ENCODE results near the gene NKPD1. TPM values are rescaled to one million over a fixed set of nuclear protein-coding genes. Genes with fewer than 3 reads are reported as not detected.

NKPD1 gene
- polyA plus RNA-seq, 6 donors from 2014 or later, result not detected

GRCh38 chr19:45146741-45147205 is 14.0 kb downstream of the NKPD1 start:
- no peaks in the 10 kb centered on the region for H3K9me3 Mint-ChIP-seq

GRCh38 chr19:45146251-45146650 is 14.5 kb downstream of the NKPD1 start:
- no peak overlapping the region for H3K27ac Mint-ChIP-seq
- H3K9me3 Mint-ChIP-seq, result no peaks in the 10 kb centered on the region
- peaks cover 0 to 3% (median 0%) of the 10 kb centered on the region in 3 donors for H3K27me3 Mint-ChIP-seq
- DNase-seq (no peak), ATAC-seq (ENCODE audit: low read depth in 2 of 2) (no peak)
- peak overlapping the region in 1 of 8 donors; percentile 12 for H3K4me3 Mint-ChIP-seq
- H3K4me1 Mint-ChIP-seq, result peaks cover 0 to 9% (median 0%) of the 10 kb centered on the region in 3 donors
- H3K36me3 Mint-ChIP-seq, result peaks cover 0 to 12% of the 10 kb centered on the region in 2 donors

More at GRCh38 chr19:45146741-45147205, 14.0 kb downstream of the NKPD1 start:
- DNase-seq (no peak), ATAC-seq (ENCODE audit: low read depth in 2 of 2) (no peak)
- Mint-ChIP-seq H3K27me3 (peaks cover 0 to 8% (median 4%) of the 10 kb centered on the region in 3 donors), H3K36me3 (peaks cover 0 to 12% of the 10 kb centered on the region in 2 donors), H3K4me1 (peaks cover 3 to 14% (median 4%) of the 10 kb centered on the region in 3 donors), H3K27ac (no peak overlapping the region), H3K4me3 (peak overlapping the region in 1 of 8 donors; percentile 12)

- no peaks in the 10 kb centered on the region for H3K9me3 Mint-ChIP-seq
- DNase-seq, result no peak
- no peak overlapping the region for H3K4me3 Mint-ChIP-seq
- no peak overlapping the region for H3K27ac Mint-ChIP-seq
- peaks cover 0 to 12% of the 10 kb centered on the region in 2 donors for H3K36me3 Mint-ChIP-seq
- ATAC-seq (ENCODE audit: low read depth in 2 of 2), result no peak
- no peaks in the 10 kb centered on the region for H3K27me3 Mint-ChIP-seq
- H3K4me1 Mint-ChIP-seq, result peaks cover 0 to 8% (median 1%) of the 10 kb centered on the region in 3 donors
These were observed 15.3 kb downstream of the NKPD1 start for GRCh38 chr19:45145270-45146189.

DNA sequence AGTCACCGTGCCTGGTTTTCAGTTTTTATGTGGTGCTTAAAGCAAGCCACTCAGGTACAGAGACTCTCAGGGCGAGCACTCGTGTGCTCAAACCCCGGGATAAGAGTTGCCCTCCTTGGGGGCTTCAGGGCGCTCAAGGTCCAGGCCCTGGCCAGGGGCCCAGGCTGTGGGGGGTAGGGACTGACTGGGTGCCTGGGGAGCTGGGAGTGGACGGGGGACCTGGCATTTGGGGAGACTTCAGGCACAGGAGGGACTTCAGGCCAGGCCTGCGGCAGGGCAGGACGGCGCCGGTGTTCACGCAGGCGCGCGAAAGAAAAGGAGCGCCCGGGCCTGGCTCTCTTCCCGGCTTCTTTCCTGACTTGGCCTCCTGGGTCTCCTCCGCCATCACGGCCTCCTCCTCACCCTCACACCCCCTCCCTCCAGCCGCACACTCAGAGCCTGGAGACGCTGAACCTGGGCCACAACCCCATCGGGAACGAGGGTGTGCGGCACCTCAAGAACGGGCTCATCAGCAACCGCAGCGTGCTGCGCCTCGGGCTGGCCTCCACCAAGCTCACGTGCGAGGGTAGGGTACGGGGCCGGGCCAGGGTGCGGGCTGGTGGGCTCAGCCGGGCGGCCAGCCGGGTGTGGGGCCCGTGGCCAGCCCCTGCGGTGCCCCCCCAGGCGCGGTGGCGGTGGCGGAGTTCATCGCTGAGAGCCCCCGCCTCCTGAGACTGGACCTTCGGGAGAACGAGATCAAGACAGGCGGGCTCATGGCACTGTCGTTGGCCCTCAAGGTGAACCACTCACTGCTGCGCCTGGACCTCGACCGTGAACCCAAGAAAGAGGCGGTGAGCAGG is 16.1 kb downstream of the NKPD1 start:
- H3K9me3 Mint-ChIP-seq, result no peaks in the 10 kb centered on the region

DNA sequence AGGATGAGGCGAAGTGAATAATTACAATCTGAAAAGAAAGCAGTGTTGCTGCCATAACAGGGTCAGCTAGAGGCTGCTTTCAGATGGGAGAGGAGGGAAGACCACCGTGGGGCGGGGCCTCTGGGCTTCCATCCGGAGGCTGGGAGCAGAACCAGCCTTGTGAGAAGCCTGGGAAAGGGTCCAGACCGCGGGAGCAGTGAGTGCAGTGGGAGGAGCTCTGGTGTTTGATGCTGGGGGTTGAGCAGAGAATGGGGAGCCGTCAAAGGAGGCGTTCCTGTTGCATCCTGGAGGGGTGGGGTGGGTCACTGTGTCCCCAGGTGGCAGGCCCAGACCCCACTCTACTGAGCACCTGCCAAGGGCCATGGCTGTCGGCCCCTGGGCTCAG is 18.1 kb downstream of the NKPD1 start:
- Mint-ChIP-seq H3K4me3 (no peak overlapping the region), H3K27me3 (no peaks in the 10 kb centered on the region)

More for the DNA sequence above, 16.1 kb downstream of the NKPD1 start:
- H3K27me3 Mint-ChIP-seq, result no peaks in the 10 kb centered on the region
- H3K4me3 Mint-ChIP-seq, result no peak overlapping the region
- H3K36me3 Mint-ChIP-seq, result peaks cover 0 to 12% of the 10 kb centered on the region in 2 donors
- DNase-seq, result no peak
- H3K4me1 Mint-ChIP-seq, result peaks cover 0 to 8% (median 5%) of the 10 kb centered on the region in 3 donors
- no peak for ATAC-seq (ENCODE audit: low read depth in 2 of 2)
- peak overlapping the region in 1 of 6 donors; percentile 69 for H3K27ac Mint-ChIP-seq

DNA sequence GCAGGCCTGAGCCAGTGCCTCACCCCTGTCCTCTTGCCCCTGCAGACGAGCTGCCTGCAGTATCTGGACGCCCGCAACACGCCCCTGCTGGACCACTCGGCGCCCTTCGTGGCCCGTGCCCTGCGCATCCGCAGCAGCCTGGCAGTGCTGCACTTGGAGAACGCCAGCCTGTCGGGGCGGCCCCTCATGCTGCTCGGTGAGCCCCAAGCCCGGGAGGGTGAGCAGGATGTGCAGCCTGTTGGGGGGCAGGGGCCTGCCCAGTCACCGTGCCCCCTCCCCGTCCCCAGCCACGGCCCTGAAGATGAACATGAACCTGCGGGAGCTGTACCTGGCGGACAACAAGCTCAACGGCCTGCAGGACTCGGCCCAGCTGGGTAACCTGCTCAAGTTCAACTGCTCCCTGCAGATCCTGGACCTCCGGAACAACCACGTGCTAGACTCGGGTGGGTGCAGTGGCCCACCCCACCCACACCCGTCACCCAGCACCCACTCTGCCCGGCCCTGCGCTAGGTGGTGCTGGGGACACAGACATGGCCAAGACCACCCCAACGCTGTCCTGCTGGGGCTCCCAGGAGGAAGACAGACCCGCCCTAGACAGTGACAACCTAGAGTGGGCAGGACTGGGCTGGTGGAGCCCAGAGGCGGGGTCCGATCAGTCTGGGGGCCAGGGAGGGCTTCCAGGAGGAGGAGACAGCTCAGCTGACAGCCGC is 18.6 kb downstream of the NKPD1 start:
- ATAC-seq (ENCODE audit: low read depth in 2 of 2), result no peak
- H3K4me3 Mint-ChIP-seq, result no peak overlapping the region
- no peak for DNase-seq
- H3K9me3 Mint-ChIP-seq, result no peaks in the 10 kb centered on the region
- no peaks in the 10 kb centered on the region for H3K27me3 Mint-ChIP-seq
- H3K27ac Mint-ChIP-seq, result peak overlapping the region in 1 of 6 donors; percentile 29
- peaks cover 11 to 17% (median 16%) of the 10 kb centered on the region in 3 donors for H3K4me1 Mint-ChIP-seq
- peaks cover 0 to 12% of the 10 kb centered on the region in 2 donors for H3K36me3 Mint-ChIP-seq

More for the DNA sequence above, 18.1 kb downstream of the NKPD1 start:
- DNase-seq (no peak), ATAC-seq (ENCODE audit: low read depth in 2 of 2) (no peak)
- H3K27ac Mint-ChIP-seq, result peak overlapping the region in 3 of 6 donors; percentile 69 to 92 (median 90)
- H3K9me3 Mint-ChIP-seq, result no peaks in the 10 kb centered on the region
- H3K4me1 Mint-ChIP-seq, result peaks cover 5 to 13% (median 11%) of the 10 kb centered on the region in 3 donors
- peaks cover 0 to 12% of the 10 kb centered on the region in 2 donors for H3K36me3 Mint-ChIP-seq

DNA sequence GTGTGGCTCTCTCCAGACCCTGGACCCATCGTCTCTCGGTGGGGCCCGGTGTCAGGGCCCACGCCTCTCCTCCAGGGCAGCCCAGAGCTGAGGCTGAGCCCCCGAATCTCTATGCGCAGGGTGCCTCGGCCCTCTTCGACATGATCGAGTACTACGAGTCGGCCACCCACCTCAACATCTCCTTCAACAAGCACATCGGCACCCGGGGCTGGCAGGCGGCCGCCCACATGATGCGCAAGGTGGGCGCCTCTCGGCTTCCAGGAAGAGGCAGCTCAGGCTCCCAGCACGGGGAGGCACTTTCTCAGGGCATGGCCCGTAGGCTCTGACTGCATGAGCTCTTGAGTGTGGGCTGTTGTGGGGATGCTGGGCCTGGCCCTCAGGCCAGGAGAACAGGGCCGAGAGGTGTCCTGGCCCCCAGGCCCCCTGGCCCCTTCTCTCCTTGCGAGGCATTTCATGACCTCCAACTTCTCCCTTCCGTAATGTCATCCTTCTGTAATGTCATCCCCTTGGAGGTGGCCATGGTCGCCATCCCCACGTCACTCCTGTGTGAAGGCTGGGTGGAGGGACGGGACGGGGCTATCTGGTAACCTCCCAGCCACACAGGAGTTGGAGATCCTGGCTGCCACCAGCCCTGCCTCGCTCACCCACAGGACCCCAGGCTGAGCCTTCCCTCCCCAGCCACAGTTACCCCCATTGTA is 19.4 kb downstream of the NKPD1 start:
- Mint-ChIP-seq H3K27ac (peak overlapping the region in 1 of 6 donors; percentile 11), H3K4me3 (no peak overlapping the region), H3K9me3 (no peaks in the 10 kb centered on the region), H3K36me3 (peaks cover 0 to 12% of the 10 kb centered on the region in 2 donors), H3K27me3 (no peaks in the 10 kb centered on the region), H3K4me1 (peaks cover 19 to 25% (median 24%) of the 10 kb centered on the region in 3 donors)
- DNase-seq (no peak), ATAC-seq (ENCODE audit: low read depth in 2 of 2) (no peak)

DNA sequence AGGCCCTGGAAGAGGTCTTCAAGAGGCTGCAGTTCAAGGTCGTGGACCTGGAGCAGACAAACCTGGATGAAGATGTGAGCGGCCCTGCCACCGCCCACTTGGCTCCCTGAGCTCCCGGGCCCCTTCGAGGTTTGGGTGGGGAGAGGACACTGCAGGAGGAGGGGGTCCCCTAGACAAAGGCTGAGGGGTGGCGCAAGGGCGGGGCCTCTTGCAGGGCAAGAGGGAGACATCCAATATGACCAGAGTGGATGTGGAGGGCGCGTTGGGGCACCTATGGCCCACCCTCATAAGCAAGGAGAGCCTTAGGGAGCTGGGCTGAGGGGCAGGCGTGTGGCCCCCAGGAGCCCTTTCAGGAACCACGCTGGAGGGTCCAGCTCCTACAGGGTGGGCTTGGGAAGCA is 20.2 kb downstream of the NKPD1 start:
- peaks cover 24 to 33% (median 27%) of the 10 kb centered on the region in 3 donors for H3K4me1 Mint-ChIP-seq
- H3K36me3 Mint-ChIP-seq, result peaks cover 0 to 12% of the 10 kb centered on the region in 2 donors
- no peak for DNase-seq
- no peak overlapping the region for H3K4me3 Mint-ChIP-seq
- ATAC-seq (ENCODE audit: low read depth in 2 of 2), result no peak
- H3K27me3 Mint-ChIP-seq, result no peaks in the 10 kb centered on the region
- no peak overlapping the region for H3K27ac Mint-ChIP-seq
- no peaks in the 10 kb centered on the region for H3K9me3 Mint-ChIP-seq

DNA sequence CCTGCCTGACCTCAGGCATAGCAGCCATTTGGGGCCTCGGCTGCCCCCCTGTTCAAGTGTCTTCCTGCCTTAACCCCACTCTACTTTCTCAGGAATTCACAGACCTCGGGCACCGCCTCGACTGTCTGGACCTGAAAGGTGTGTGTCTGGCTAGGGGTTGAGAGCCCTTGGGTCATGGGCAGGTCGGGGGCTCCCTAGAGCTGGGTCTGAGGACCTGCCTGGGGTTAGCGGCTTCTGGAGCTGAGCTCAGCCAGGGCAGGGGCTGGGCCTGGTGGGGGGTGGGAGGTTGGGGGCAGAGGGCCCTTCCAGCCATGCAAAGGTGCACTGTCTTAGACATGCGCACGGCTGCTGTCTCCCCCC is 20.7 kb downstream of the NKPD1 start:
- Mint-ChIP-seq H3K27ac (no peak overlapping the region), H3K4me1 (peaks cover 24 to 35% (median 31%) of the 10 kb centered on the region in 3 donors), H3K4me3 (no peak overlapping the region), H3K36me3 (peaks cover 0 to 12% of the 10 kb centered on the region in 2 donors), H3K9me3 (no peaks in the 10 kb centered on the region), H3K27me3 (no peaks in the 10 kb centered on the region)
- ATAC-seq (ENCODE audit: low read depth in 2 of 2) (no peak), DNase-seq (no peak)

DNA sequence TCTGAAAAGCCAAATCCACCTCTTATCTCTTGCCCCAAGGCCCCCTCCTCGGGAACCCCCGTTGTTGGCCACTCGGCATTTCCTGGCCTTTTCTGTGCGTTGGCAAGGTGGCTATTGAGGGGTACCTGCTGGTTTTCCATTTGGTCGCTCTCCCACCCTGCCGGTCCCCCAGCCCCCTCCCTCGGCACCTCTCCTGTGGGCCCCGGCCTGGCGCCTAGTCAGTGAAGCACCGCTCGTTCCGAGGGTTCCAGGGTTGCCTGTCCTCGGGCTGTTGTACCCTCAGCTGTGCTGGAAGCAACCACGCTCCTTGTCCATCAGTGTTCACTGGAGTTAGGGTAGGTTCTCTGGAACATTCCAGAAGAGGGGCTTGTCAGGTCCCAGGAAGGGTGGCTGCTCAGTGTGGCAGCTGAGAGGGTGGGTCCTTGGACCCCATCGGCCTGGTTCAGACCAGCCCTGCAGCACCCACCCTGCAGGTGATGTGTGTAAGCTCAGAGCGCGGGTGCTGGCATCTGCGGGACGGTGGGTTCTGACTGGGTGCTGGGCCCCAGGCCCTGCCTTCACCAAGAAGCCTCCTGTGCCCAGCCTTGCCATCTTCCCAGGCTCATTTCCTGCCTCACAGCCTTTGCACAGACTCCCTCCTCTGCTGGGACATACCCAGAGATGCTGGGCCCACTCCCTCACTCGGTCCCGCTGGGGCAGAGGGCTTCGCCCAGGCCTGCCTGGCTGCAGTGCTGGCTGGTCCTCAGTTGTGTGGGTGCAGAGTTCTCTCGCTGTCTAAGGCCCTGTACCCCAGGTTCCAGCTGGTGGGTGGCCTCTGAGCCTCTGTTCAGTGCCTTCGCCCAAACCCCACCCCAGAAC is 21.3 kb downstream of the NKPD1 start:
- Mint-ChIP-seq H3K36me3 (peaks cover 0 to 12% of the 10 kb centered on the region in 2 donors), H3K9me3 (no peaks in the 10 kb centered on the region), H3K4me1 (peaks cover 28 to 40% (median 37%) of the 10 kb centered on the region in 3 donors), H3K4me3 (no peak overlapping the region), H3K27me3 (no peaks in the 10 kb centered on the region), H3K27ac (peak overlapping the region in 1 of 6 donors; percentile 41)
- ATAC-seq (ENCODE audit: low read depth in 2 of 2) (no peak), DNase-seq (no peak)

GRCh38 chr19:45138303-45138751 is 22.5 kb downstream of the NKPD1 start:
- no peaks in the 10 kb centered on the region for H3K9me3 Mint-ChIP-seq
- peak overlapping the region in 1 of 6 donors; percentile 95 for H3K27ac Mint-ChIP-seq
- H3K4me3 Mint-ChIP-seq, result no peak overlapping the region
- peaks cover 0 to 11% of the 10 kb centered on the region in 2 donors for H3K36me3 Mint-ChIP-seq
- ATAC-seq (ENCODE audit: low read depth in 2 of 2) (no peak), DNase-seq (no peak)
- H3K27me3 Mint-ChIP-seq, result no peaks in the 10 kb centered on the region
- peaks cover 37 to 49% (median 48%) of the 10 kb centered on the region in 3 donors for H3K4me1 Mint-ChIP-seq

Measured in naive B cell (primary cell).